ENCODE results near the gene INPP5D. TPM values are rescaled to one million over a fixed set of nuclear protein-coding genes. Genes with fewer than 3 reads are reported as not detected.
A peak's percentile ranks its signal among the peaks of the same experiment; 100 is the strongest.
"Not testable (repeated sequence)": the region's sequence is repeated elsewhere in the genome, so short reads cannot be mapped to it uniquely, and the experiment has no call there.

INPP5D gene
- total RNA-seq, 1 donor from 2014 or later: 58.5 TPM

DNA sequence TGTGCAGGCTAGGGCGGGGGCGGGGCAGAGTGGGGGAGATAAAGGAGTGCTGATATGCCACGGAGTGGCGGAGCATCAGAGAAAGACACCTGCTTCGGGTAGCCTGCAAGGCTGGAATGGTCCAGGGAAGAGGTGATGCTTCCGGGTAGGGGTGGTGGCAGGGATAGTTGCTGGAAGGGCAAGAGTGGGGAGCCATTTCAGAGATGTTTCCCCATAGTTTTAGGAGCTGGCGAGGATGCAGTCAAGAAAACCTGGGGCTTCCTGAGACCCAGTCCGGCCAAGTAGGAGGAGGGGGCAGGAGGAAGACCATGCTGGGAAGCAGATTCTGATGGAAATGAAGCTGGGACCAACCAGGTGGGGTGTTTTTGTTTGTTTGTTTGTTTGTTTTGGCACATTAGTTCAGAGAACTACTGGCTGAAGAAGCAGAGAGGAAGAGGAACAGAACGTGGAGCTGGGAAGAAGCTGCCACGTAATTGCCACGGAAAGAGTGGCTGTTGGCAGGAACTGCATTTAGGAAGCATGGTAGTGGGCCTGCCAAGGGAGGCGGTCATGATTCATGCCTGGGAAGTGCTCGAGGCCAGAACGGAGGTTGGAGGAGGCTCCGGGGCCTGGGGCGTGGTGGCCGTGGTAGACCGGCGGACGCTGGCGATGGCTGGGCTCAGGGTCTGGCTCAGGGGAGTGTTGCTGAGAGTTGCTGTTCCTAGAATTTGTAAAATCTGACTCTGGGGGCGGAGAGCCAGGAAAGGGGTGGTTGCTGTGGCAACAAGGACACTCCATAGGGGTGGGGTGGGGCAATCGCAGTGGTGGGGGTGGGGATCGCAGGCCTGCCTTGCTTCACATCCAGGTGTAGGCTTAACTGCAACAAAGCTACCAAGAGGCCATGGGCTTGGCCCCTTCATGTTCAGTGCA, 8.6 kb upstream of the INPP5D start:
- H3K27ac Mint-ChIP-seq: no peak overlapping the region
- DNase-seq (ENCODE audit: low spot score): no peak
- no peaks in the 10 kb centered on the region for H3K36me3 Mint-ChIP-seq (ENCODE audit: low read depth)
- H3K4me1 Mint-ChIP-seq (ENCODE audit: low read depth): peaks cover 8% of the 10 kb centered on the region
- H3K27me3 Mint-ChIP-seq (ENCODE audit: low read depth): peaks cover 32% of the 10 kb centered on the region
- H3K4me3 Mint-ChIP-seq (ENCODE audit: low read depth): no peak overlapping the region
- intact Hi-C loops (cut with micrococcal nuclease): loop anchor here (10.0 kb wide), 2 partner anchors 287 to 447 kb away; no protein-coding TSS in a partner anchor
- no peaks in the 10 kb centered on the region for H3K9me3 Mint-ChIP-seq

DNA sequence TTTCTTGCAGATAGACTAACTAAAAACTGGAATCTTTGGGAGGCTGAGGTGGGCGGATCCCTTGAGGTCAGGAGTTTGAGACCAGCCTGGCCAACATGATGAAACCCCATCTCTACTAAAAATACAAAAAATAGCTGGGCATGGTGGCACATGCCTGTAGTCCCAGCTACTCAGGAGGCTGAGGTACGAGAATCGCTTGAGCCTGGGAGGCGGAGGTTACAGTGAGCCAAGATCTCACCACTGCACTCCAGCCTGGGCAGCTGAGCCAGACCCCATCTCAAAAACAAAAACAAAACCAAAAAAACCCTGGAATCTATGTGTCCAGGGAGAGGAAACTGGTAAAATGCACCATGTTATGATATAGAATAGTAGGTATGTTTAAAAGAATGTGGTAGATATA, 7.6 kb upstream of the INPP5D start:
- not testable (repeated sequence) for DNase-seq (ENCODE audit: low spot score); H3K36me3 Mint-ChIP-seq (ENCODE audit: low read depth); H3K4me3 Mint-ChIP-seq (ENCODE audit: low read depth); H3K4me1 Mint-ChIP-seq (ENCODE audit: low read depth); H3K27ac Mint-ChIP-seq; H3K9me3 Mint-ChIP-seq
- intact Hi-C loops (cut with micrococcal nuclease): loop anchor here (10.0 kb wide), 2 partner anchors 288 to 448 kb away; no protein-coding TSS in a partner anchor
- H3K27me3 Mint-ChIP-seq (ENCODE audit: low read depth): peaks cover 26% of the 10 kb centered on the region

DNA sequence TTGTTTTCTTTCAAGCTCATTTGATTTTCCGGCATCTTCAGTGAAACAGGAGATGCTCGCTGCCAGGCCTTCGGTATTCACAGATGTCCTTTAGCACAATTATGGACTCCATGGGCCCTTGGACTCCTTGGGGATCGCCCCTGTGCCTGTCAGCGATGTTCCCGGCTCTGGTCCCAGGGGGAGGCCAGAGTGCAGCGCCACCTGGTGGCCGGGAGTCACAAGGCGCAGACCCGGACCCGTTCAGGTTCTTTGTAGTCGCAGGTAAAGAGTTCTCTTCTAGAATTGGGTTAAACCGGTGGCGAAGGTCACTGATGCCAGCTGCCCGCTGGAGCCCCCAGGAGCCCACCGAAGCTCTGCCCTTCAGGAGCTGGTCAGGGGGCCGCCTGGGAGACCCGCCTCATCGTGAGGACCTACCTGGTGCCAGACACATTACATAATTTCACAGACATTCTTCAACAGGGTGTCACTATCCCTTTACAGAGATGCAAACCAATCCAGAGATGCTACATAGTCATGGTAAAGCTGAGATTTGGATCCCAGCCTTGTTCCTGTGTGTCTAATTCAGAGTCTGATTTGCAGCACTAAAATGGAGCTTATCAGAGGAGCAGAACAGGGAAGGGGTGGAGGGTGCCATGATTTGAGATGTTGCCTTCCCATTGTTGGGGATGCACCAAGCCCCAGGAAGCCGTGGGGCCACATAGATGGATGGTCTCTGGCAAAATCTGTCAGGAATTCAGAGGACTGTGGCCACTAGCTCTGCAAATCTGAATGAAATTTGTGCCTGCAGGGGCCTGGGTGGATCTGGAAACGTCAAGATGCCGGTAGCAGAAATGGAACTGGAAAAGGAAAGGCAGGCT, 6.0 kb upstream of the INPP5D start:
- peak; percentile 56 for DNase-seq (ENCODE audit: low spot score)
- Mint-ChIP-seq H3K27me3 (ENCODE audit: low read depth) (peaks cover 16% of the 10 kb centered on the region), H3K4me1 (ENCODE audit: low read depth) (peaks cover 10% of the 10 kb centered on the region), H3K27ac (no peak overlapping the region), H3K36me3 (ENCODE audit: low read depth) (no peaks in the 10 kb centered on the region), H3K4me3 (ENCODE audit: low read depth) (no peak overlapping the region), H3K9me3 (no peaks in the 10 kb centered on the region)
- intact Hi-C loops (cut with micrococcal nuclease): loop anchor here (2.0 to 10.0 kb wide), 3 partner anchors 201 to 449 kb away; no protein-coding TSS in a partner anchor

DNA sequence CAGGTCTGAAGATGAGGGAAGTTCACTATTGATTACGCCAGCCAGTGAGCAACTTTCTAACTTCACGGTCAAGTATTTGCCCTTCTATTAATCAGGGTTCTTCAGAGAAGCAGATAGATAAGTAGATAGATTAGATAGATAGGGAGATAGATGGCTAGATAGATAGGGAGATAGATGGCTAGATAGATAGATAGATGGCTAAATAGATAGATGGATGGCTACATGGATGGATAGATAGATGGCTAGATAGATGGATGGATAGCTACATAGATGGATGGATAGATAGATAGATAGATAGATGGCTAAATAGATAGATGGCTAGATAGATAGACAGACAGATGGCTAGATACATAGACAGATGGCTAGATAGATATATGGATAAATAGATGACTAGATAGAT, 4.8 kb upstream of the INPP5D start:
- DNase-seq (ENCODE audit: low spot score): no peak
- intact Hi-C loops (cut with micrococcal nuclease): loop anchor here (2.0 to 10.0 kb wide), 3 partner anchors 203 to 451 kb away; no protein-coding TSS in a partner anchor
- Mint-ChIP-seq H3K27ac (no peak overlapping the region), H3K9me3 (no peaks in the 10 kb centered on the region), H3K4me1 (ENCODE audit: low read depth) (peaks cover 14% of the 10 kb centered on the region), H3K4me3 (ENCODE audit: low read depth) (no peak overlapping the region), H3K36me3 (ENCODE audit: low read depth) (no peaks in the 10 kb centered on the region), H3K27me3 (ENCODE audit: low read depth) (peaks cover 14% of the 10 kb centered on the region)

DNA sequence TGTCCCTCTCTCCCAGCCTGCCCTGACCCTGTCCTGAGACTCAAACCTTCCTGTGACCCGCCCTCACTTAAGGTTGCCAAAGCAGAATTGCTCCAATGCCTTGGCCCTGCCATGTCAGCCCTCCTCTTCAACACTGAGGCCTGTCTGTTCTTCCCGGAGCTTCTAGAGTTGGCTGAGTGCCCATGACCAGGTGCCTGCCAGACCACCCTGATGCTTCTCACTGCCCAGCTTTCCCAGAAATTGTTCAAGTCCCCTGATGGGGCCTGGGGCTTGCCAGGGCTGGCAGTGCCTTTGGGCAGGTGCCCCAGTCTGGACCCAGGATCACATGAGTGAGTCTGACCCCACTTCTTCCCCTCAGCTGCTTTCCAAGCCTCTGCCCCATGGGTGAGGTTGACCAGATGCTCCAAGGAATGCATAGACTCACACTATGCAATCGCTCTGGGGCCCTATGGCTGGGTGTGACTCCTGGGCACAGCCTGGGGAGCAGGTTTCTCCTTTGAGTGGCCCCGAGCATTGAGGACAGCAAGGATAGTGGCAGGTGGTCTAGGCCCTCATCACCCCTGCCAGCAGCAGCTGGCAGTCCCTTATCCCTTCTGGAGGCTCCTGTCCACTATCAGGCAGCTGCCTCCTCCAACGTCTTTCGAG, 3.1 kb upstream of the INPP5D start:
- H3K27ac Mint-ChIP-seq: no peak overlapping the region
- DNase-seq (ENCODE audit: low spot score): no peak

DNA sequence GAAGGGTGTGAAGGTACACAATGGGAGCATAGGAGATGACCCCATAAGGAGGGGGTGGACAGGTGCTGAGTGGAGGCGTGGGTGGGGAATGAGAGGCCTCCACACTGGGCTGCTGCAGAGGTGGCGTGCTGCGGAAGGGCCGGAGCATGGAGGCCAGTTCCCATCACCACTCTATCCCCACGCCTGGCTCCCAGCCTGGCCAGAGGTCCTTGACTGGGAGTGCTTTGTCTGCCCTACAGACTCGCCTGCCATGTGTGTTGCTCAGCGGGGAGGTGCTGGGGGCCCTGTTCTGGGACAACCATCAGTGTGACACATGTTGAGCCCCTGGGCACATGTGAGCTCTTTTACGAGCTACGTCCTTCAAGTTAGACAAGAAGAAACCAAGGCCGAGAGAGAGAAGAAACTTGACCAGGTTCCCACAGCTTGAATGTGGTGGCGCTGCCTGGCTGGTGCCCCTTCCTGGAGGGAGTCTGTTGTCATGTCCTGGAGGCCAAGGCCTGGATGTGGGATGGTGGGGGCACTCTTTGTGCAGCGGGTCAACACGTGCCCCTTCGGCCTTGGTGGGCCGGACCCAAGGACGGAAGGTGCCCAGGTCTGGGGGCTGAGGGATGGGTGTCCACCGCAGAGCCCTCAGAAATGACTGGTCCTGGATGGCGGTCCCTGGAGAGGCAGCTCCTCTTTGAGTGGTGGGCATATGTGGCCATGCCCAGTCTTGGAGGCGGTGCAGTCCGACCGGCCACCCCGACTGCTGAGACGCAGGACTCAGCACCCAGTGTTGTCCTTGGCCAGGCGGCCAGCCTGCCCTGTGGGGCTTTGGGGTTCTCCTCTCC, 1.2 kb upstream of the INPP5D start:
- DNase-seq (ENCODE audit: low spot score): no peak
- intact Hi-C loops (cut with micrococcal nuclease): loop anchor here (10.0 kb wide), 2 partner anchors 294 to 454 kb away; no protein-coding TSS in a partner anchor
- Mint-ChIP-seq H3K27ac (peak overlapping the region; percentile 68), H3K4me1 (ENCODE audit: low read depth) (peaks cover 33% of the 10 kb centered on the region), H3K9me3 (no peaks in the 10 kb centered on the region), H3K4me3 (ENCODE audit: low read depth) (peak overlapping the region; percentile 65), H3K36me3 (ENCODE audit: low read depth) (peaks cover 19% of the 10 kb centered on the region), H3K27me3 (ENCODE audit: low read depth) (peaks cover 5% of the 10 kb centered on the region)

More for the DNA sequence above, 3.1 kb upstream of the INPP5D start:
- H3K9me3 Mint-ChIP-seq: no peaks in the 10 kb centered on the region
- H3K36me3 Mint-ChIP-seq (ENCODE audit: low read depth): peaks cover 1% of the 10 kb centered on the region
- H3K4me3 Mint-ChIP-seq (ENCODE audit: low read depth): no peak overlapping the region
- peaks cover 10% of the 10 kb centered on the region for H3K27me3 Mint-ChIP-seq (ENCODE audit: low read depth)
- H3K4me1 Mint-ChIP-seq (ENCODE audit: low read depth): peaks cover 17% of the 10 kb centered on the region
- intact Hi-C loops (cut with micrococcal nuclease): loop anchor here (10.0 kb wide), 2 partner anchors 292 to 452 kb away; no protein-coding TSS in a partner anchor

DNA sequence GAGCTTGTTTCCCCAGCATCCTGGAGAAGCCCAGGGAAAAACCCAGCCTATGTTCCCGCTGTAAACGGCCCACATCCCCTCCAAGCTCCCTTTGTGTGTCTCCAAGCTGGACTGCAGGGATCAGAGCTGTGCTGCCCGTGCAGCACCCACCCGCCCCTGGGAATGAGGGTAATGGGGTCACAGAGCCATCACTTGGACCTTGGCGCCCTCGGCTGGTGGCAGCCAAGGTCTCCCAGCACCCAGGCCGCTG, 670 bp upstream of the INPP5D start:
- Mint-ChIP-seq H3K9me3 (no peaks in the 10 kb centered on the region), H3K4me3 (ENCODE audit: low read depth) (peak overlapping the region; percentile 91), H3K27me3 (ENCODE audit: low read depth) (peaks cover 2% of the 10 kb centered on the region), H3K36me3 (ENCODE audit: low read depth) (peaks cover 20% of the 10 kb centered on the region), H3K4me1 (ENCODE audit: low read depth) (peaks cover 32% of the 10 kb centered on the region), H3K27ac (peak overlapping the region; percentile 88)
- intact Hi-C loops (cut with micrococcal nuclease): loop anchor here (10.0 kb wide), 2 partner anchors 295 to 455 kb away; no protein-coding TSS in a partner anchor
- no peak for DNase-seq (ENCODE audit: low spot score)

DNA sequence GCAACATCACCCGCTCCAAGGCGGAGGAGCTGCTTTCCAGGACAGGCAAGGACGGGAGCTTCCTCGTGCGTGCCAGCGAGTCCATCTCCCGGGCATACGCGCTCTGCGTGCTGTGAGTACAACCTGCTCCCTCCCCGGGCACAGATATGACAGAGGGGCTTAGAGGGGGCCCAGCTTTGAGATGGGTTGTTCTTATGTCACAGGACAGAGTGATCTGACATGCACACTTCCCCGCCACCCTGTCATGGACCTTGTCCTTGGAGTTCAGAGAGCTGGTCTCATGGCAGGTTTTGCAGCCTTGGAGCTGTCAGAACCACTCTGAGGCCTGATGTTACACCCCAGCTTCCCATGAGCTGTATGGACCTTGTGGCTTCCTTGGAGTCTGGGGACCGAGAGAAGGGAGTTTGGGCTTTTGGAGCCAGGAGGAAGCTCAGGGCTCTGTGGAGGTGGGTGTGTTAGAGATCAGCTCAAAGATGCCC, 398 bp downstream of the INPP5D start:
- H3K9me3 Mint-ChIP-seq: no peaks in the 10 kb centered on the region
- intact Hi-C loops (cut with micrococcal nuclease): loop anchor here (1.0 to 10.0 kb wide), 5 partner anchors 21 to 363 kb away; partner anchors contain the start of genes ATG16L1 and GIGYF2
- peak overlapping the region; percentile 91 for H3K4me3 Mint-ChIP-seq (ENCODE audit: low read depth)
- DNase-seq (ENCODE audit: low spot score): no peak
- H3K27ac Mint-ChIP-seq: peak overlapping the region; percentile 88
- H3K36me3 Mint-ChIP-seq (ENCODE audit: low read depth): peaks cover 31% of the 10 kb centered on the region
- no peaks in the 10 kb centered on the region for H3K27me3 Mint-ChIP-seq (ENCODE audit: low read depth)
- peaks cover 33% of the 10 kb centered on the region for H3K4me1 Mint-ChIP-seq (ENCODE audit: low read depth)

DNA sequence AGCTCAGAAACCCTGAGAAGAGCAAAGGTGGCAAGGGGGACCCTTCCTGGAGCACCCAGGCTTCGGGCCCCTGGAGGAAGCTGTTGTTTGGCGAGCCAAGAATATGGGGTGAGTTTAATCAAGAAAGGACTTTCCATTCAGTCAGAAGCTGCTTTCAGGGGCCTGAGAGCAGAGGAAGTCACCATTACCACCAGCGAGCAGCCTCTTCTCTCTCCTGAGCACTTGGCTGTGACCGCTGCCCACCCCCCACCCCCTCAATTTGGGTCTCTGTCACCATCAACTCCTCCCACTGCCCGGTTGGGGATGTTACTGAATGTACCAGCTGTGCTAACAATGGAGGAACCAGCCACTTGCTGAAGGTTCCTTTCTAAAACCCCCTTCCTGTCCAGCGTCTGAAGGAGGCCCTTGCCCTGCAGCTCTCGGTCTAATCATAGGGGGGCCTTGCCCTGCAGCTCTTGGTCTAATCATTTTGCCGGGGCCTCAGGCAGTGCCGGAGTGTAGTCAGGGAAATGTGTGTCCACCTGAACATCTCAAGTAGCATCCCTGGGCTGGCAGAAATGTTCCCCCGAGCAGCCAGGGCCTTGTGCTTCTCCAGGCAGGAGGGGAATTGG, 943 bp downstream of the INPP5D start:
- no peaks in the 10 kb centered on the region for H3K9me3 Mint-ChIP-seq
- peaks cover 34% of the 10 kb centered on the region for H3K4me1 Mint-ChIP-seq (ENCODE audit: low read depth)
- DNase-seq (ENCODE audit: low spot score): no peak

DNA sequence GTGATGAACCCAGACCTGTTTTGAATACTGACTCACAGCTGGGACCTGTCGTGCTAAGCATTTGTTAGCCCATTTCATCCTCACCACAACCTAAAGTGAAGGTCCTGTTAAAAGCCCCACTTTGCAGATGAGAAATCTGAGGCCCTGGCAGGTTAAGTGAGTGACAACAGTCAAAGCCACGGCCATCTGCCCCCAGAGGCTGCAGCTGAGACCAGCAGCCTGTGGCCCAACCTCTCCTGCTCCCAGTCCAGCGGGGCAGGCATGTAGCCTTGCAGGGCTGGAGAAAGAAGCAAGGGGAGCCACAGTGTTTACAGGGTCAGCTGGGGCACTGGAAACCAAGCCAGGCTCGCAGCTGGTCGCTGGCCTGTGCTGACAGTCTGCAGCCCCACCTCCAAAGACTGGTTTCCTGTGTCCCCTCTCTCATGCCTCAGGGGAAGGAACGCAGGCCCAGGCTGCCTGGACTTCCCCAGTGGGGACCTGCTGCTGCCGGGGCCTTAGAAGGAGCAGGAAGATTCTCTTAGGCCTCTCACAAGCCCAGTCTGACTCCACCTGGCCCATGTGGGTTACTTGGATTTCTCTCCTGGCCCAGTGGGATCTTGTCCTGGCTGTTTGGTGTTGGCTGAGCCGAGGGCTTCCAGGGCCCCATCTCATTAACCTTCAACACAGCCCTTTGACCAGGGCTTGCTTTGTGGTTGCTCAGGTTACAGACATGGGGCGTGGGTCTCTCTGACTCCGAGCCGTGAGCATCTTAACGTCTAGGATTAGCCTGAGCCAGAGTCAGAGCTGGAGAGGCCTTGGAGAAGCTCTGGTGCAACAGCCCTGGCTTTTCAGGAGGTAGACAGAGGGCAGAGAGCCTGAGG, 1.7 kb downstream of the INPP5D start:
- no peaks in the 10 kb centered on the region for H3K27me3 Mint-ChIP-seq (ENCODE audit: low read depth)
- no peaks in the 10 kb centered on the region for H3K9me3 Mint-ChIP-seq
- H3K4me1 Mint-ChIP-seq (ENCODE audit: low read depth): peaks cover 38% of the 10 kb centered on the region
- intact Hi-C loops (cut with micrococcal nuclease): loop anchor here (2.0 to 10.0 kb wide), 4 partner anchors 167 to 365 kb away; partner anchors contain the start of genes ATG16L1 and GIGYF2
- DNase-seq (ENCODE audit: low spot score): peak; percentile 23
- H3K36me3 Mint-ChIP-seq (ENCODE audit: low read depth): peaks cover 39% of the 10 kb centered on the region
- peak overlapping the region; percentile 91 for H3K4me3 Mint-ChIP-seq (ENCODE audit: low read depth)
- H3K27ac Mint-ChIP-seq: peak overlapping the region; percentile 88

More for the DNA sequence above, 943 bp downstream of the INPP5D start:
- Mint-ChIP-seq H3K27ac (peak overlapping the region; percentile 88), H3K36me3 (ENCODE audit: low read depth) (peaks cover 34% of the 10 kb centered on the region), H3K4me3 (ENCODE audit: low read depth) (peak overlapping the region; percentile 91), H3K27me3 (ENCODE audit: low read depth) (no peaks in the 10 kb centered on the region)
- intact Hi-C loops (cut with micrococcal nuclease): loop anchor here (1.0 to 10.0 kb wide), 5 partner anchors 20 to 364 kb away; partner anchors contain the start of genes ATG16L1 and GIGYF2

All from activated T-helper 2 cell treated with anti-CD3 and anti-CD28 coated beads, Interferon-gamma antibody, Interleukin-2, Interleukin-4, amounts not matched to agents 10 μg/mL and 5 μg/mL and 100 μg/mL, durations not matched to agents 14 hours and 24 hours and 36 hours (primary cell).